ENCODE data around the gene AOAH. TPM values are rescaled to one million over a fixed set of nuclear protein-coding genes. Genes with fewer than 3 reads are reported as not detected.

Gene AOAH
- total and polyA plus RNA-seq, 2 of the 13 experiments (the other 11 are each of a cell fraction or from before 2014, with no cell fraction given), result not detected

DNA sequence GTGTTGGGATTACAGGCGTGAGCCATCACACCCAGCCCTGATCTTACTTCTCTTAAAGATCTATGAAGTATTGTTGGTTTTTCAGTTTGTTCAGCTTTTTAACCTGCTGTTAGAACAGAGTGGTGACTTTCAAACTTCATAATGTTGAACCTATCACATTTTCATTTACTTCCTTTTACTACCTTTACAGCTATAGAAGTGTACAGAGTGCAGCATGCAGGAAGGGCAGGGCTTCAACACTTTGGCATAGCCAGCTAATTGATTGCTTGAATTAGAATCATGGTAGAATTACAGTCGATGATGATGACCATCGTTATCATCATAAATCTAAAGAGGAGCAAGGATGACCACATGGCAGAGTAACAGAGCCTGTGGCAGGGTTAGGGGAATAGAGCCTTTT, 55.5 kb downstream of the AOAH start:
- intact Hi-C loops (cut with micrococcal nuclease; ENCODE audit: unreplicated experiment), result no loop called here
- Histone ChIP-seq H3K4me1 (ENCODE audit: insufficient read depth, low read length) (no peaks in the 10 kb centered on the region), H3K79me2 (ENCODE audit: insufficient read depth, low read length) (no peaks in the 10 kb centered on the region), H2AFZ (ENCODE audit: low read length) (no peak overlapping the region), H3K4me2 (ENCODE audit: low read depth, low read length) (no peak overlapping the region), H4K20me1 (ENCODE audit: insufficient read depth, low read length) (no peaks in the 10 kb centered on the region), H3K4me3 (replicated peaks in 1 of 3; ENCODE audit: insufficient read depth in 1 of 3, low read depth in 2 of 3, low read length in 3 of 3) (no peak overlapping the region), H3K36me3 (replicated peaks in 1 of 2; ENCODE audit: control insufficient read depth in 1 of 2, insufficient read depth in 2 of 2, low read length in 2 of 2) (no peaks in the 10 kb centered on the region), H3K9me3 (ENCODE audit: low read length) (no peaks in the 10 kb centered on the region), H3K27me3 (ENCODE audit: control insufficient read depth in 1 of 2, insufficient read depth in 2 of 2, low read length in 2 of 2) (no peaks in the 10 kb centered on the region), H3K27ac (ENCODE audit: extremely low read length, insufficient read depth, low read length) (no peak overlapping the region), H3K9ac (ENCODE audit: insufficient read depth, low read depth, low read length) (no peak overlapping the region)
- no peak for FAIRE-seq
- DNase-seq (ENCODE audit: low spot score), result no peak
- in situ Hi-C loops (cut with HindIII; ENCODE audit: extremely low pct_ligation_motif_present, low pct_unique_long_range_greater_than_20kb), result loop anchor here (25.0 kb wide), 1 partner anchor 519 kb away; no protein-coding TSS in a partner anchor
- 53% methylated on average over 3 of the region's 3 CpGs for WGBS (ENCODE audit: low lambda C conversion rate)
- BruUV-seq (replicated peaks), result no TSS peak
- TF ChIP-seq SCMH1 (CRISPR knock-in tag; IDR thresholded peaks at IDR 0.05; ENCODE audit: borderline replicate concordance), result no peak
- TF ChIP-seq MAFF (IDR thresholded peaks at IDR 0.05; ENCODE audit: low read depth, low read length), result no peak
- no peak for TF ChIP-seq NONO (IDR thresholded peaks at IDR 0.05)
- TF ChIP-seq NONO (CRISPR knock-in tag; conservative IDR thresholded peaks at IDR 0.05), result no peak
- TF ChIP-seq RFXAP (CRISPR knock-in tag; IDR thresholded peaks at IDR 0.05; ENCODE audit: borderline replicate concordance), result no peak
- no peak for TF ChIP-seq ZNF232 (CRISPR knock-in tag; IDR thresholded peaks at IDR 0.05; ENCODE audit: borderline replicate concordance)
- no peak for TF ChIP-seq NFATC3 (CRISPR knock-in tag; IDR thresholded peaks at IDR 0.05)
- TF ChIP-seq WIZ (CRISPR knock-in tag; IDR thresholded peaks at IDR 0.05), result no peak
- TF ChIP-seq IKZF1 (IDR thresholded peaks at IDR 0.05), result no peak
- no peak for TF ChIP-seq NFKBIZ (CRISPR knock-in tag; IDR thresholded peaks at IDR 0.05)
- TF ChIP-seq ZNF563 (CRISPR knock-in tag; IDR thresholded peaks at IDR 0.05), result no peak
- no peak for TF ChIP-seq TCF7 (IDR thresholded peaks at IDR 0.05; ENCODE audit: low read depth)
- no peak for TF ChIP-seq RBFOX2 (IDR thresholded peaks at IDR 0.05; ENCODE audit: low read depth, low read length)
- TF ChIP-seq ZNF556 (CRISPR knock-in tag; IDR thresholded peaks at IDR 0.05; ENCODE audit: borderline replicate concordance), result no peak
- TF ChIP-seq ISL2 (CRISPR knock-in tag; IDR thresholded peaks at IDR 0.05), result no peak
- TF ChIP-seq ZNF383 (CRISPR knock-in tag; IDR thresholded peaks at IDR 0.05; ENCODE audit: borderline replicate concordance), result no peak
- TF ChIP-seq, protein P1, sequence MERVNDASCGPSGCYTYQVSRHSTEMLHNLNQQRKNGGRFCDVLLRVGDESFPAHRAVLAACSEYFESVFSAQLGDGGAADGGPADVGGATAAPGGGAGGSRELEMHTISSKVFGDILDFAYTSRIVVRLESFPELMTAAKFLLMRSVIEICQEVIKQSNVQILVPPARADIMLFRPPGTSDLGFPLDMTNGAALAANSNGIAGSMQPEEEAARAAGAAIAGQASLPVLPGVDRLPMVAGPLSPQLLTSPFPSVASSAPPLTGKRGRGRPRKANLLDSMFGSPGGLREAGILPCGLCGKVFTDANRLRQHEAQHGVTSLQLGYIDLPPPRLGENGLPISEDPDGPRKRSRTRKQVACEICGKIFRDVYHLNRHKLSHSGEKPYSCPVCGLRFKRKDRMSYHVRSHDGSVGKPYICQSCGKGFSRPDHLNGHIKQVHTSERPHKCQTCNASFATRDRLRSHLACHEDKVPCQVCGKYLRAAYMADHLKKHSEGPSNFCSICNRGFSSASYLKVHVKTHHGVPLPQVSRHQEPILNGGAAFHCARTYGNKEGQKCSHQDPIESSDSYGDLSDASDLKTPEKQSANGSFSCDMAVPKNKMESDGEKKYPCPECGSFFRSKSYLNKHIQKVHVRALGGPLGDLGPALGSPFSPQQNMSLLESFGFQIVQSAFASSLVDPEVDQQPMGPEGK (CRISPR knock-in tag; IDR thresholded peaks at IDR 0.05), result no peak
- no peak for TF ChIP-seq NCOR1 (IDR thresholded peaks at IDR 0.05; ENCODE audit: borderline replicate concordance, low read length)
- TF ChIP-seq FOXA3 (CRISPR knock-in tag; IDR thresholded peaks at IDR 0.05), result no peak
- TF ChIP-seq ZNF619 (CRISPR knock-in tag; IDR thresholded peaks at IDR 0.05), result no peak
- TF ChIP-seq HOXA5 (CRISPR knock-in tag; IDR thresholded peaks at IDR 0.05), result no peak
- no peak for ATAC-seq
- ChIA-PET CTCF (ENCODE audit: low intra/inter-chr PET ratio, low total read pairs) (no interaction called here), POLR2A (no interaction called here)

Data from HepG2 (cell line).